LNCAP (cell line): Measurements from ENCODE around the gene VAPA.

Source experiments
- TF ChIP-seq, protein P1 (sequence below): fragments of 450-650 bp; IDR thresholded peaks from 2 replicates; pipeline ENCODE4 v1.5.1; 2017; ENCODE audit warnings: mild to moderate bottlenecking

Gene VAPA

DNA sequence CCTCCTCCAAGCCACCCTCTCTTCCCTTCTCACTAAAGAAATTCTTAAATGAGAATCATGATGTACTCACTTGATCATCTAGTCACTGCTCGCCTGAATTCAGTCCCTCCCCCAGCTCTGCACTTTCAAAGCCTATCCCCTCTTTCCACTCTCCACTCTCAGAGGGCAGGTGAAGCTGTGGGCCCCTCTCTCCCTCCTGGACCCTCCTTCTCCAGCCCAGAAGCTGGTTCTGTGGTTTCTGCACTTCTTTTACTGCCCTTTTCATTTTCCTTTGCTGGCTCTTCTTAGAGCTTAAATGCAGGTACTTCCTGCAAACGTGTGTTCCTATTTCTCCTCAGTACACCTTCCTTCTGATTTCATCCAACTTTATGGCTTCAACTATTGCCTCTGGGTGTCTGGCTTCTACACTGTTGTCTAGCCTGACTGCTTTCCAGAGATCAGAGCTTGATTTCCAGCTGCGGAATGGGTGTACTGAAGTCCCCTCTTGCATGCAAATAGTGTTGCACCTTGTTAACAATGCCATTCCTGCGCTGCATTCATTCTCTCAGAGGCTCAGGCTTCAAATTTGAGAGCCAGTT lies 43.3 kb upstream of the VAPA start:
- TF ChIP-seq, protein P1, sequence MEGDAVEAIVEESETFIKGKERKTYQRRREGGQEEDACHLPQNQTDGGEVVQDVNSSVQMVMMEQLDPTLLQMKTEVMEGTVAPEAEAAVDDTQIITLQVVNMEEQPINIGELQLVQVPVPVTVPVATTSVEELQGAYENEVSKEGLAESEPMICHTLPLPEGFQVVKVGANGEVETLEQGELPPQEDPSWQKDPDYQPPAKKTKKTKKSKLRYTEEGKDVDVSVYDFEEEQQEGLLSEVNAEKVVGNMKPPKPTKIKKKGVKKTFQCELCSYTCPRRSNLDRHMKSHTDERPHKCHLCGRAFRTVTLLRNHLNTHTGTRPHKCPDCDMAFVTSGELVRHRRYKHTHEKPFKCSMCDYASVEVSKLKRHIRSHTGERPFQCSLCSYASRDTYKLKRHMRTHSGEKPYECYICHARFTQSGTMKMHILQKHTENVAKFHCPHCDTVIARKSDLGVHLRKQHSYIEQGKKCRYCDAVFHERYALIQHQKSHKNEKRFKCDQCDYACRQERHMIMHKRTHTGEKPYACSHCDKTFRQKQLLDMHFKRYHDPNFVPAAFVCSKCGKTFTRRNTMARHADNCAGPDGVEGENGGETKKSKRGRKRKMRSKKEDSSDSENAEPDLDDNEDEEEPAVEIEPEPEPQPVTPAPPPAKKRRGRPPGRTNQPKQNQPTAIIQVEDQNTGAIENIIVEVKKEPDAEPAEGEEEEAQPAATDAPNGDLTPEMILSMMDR, result no peak

DNA sequence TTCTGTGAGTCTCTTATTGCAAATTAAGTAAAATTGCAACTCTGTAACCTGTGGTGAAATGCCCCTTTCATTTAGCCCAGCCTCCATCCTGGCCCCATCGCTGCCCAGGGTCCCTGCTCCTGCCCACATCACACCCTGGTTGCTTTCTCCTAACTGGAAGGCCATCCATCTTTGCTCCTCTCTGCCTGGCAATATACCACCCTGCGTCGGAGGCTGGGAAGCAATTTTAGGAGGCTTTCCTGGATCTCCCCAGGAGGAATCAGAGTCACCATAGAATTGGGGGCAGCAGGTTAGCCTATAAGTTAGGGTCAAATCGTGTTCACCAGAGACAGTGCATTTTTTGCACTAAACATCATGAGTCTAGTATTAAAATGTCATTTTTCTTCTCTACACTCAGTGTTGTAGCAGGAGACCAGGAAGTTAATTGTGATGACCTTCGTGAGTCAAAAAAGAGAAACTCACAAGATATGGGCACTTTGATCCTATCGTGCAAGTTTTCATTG lies 42.5 kb upstream of the VAPA start:
- TF ChIP-seq, protein P1, result no peak

DNA sequence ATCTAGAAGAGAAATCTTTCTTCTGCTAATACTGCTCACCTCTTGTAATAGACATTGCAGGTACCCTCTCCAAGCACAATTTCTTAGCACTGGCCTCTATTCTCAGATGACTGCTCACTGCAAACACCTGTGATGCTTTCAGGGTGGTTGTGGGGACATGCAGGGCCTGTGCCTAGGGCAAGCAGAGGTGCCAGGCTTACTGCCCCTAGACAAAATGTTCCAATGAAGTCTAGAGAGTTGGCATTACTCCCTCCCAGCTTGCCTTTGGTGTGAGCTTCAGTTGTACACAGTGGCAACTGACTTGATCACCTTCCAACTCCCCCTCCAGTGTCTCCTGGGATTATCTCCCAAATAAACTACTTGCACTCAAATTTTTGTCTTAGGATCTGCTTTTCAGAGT lies 41.0 kb upstream of the VAPA start:
- TF ChIP-seq, protein P1, result no peak

DNA sequence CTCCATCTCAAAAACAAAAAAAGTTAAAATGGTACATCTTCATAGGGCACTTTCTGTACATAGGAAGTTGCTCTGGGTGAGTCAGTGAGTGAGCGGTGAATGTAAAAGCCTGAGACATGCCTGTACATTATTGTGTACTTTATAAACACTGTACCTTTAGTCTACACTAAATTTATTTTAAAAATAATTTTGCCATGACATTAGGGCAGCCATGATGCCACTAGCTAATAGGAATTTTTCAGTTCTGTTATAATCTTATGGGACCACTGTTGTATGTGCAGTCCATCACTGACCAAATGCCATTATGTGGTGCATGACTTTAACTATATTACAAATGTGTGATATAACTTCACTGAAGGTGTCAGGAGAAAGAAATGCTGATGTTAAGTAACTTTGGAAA lies 39.1 kb upstream of the VAPA start:
- TF ChIP-seq, protein P1, result no peak

DNA sequence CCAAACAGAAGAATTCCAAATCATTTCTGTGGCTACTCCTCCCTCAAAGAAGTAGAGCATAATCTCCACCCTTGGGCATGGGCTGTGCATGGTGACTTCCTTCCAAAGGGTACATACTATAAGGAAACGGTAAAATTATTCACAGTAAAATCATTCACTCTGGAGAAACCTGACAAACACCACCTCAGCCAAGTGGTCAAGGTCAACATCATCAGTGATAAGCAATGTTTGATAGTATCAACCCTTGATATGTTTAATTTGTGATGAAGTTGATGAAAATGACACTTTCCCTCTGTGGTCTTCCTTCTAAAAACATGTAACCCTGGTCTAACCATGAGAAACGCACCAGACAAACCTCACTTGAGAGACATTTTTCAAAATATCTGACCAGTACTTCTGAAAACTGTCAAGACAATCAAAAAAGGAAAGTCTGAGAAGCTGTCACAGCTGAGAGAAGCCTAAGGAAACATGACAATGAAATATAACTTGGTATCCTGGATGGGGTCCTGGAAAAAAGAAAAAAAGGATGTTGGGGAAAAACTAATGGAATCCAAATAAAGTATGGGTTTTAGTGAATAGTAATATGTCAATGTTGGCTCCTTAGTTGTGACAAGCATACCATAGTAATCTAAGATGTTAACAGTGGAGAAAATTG lies 37.5 kb upstream of the VAPA start:
- TF ChIP-seq, protein P1, result no peak

DNA sequence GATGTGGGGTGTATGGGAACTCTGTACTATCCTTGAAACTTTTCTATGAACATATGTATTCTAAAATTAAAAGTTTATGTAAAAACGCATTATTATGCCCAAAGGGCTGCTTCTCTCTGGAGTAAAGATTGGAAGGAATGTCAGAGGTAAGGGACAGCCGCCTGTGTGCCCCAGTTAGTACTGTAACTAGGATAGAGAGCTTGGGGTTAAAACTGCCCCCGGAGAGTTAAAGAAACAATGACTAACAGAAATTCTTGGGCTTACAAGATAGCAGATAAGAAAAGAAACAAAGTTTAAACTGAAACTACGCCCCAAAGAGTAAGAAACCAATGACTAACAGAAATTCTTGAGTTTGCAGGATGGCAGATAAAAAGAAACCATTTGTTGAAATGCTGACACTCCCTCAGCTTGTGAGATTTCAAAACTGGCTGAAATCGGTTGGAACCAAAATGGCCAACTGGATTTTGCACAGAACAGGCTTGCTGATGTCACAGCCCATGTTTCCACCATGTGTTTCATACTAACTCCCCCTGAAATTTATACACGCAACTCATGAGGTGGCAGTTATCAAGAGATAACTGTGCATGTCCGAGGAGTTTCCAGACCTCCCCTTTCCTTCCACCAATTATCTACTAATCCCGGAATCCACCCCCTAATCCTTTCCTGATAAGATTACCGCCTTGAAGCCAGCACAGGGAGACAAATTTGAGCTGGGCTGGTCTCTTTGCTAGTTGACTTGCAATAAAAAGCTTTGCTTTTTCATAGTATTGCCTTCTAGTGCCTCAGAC lies 36.8 kb upstream of the VAPA start:
- TF ChIP-seq, protein P1, result no peak

DNA sequence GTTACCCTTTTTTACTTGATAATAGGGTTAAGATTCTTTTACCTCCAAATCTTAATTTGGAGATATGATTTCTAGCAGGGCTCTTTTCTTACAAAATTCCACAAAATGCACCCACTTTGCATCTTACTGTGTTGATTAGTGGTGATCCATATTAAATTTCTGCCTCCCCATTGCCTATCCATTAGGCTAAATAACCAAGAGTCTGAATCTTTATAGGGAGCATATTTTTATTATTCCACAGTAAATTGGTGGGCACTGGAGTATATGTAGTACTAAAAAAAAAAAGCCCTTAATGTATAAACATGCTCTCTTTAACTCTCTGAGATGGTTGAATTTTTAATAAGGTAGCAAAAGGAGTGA lies 36.2 kb upstream of the VAPA start:
- TF ChIP-seq, protein P1, result no peak
